K562 (cell line): ENCODE data around the gene TOMM22. TPM values are rescaled to one million over a fixed set of nuclear protein-coding genes. Genes with fewer than 3 reads are reported as not detected.

Source experiments
- ATAC-seq: fragments of 200-7000 bp; cut with Tn5 transposase; 3 replicates; pipeline ENCODE4 v1.9.1; 2020; ENCODE audit warnings: moderate library complexity
- BruUV-seq: library from RNA; stranded (reverse); fragments of 400-500 nt; replicated peaks from 2 replicates; lab custom pipeline; 2021; lab: Mats Ljungman, UMichigan
- CTCF ChIA-PET: fragments of 300-600 bp; formaldehyde crosslinking; extraction: SDS; loops from one replicate; lab custom pipeline; 2021; ENCODE audit warnings: low intra/inter-chr PET ratio; lab: Yijun Ruan, JAX
- POLR2A ChIA-PET: fragments of 300-600, 350-650 bp; sonication (Branson Sonifier 250); formaldehyde crosslinking; extraction: SDS; loops from one replicate; lab custom pipeline; 2021; ENCODE audit warnings: antibody characterized with exemption, inconsistent platforms; lab: Yijun Ruan, JAX
- DNase-seq, 4 experiments: peaks; one replicate each; pipeline versions ENCODE4 v3.0.0 to v3.0.0-alpha.2; 2011 to 2018; ENCODE audit warnings: low spot score in 3 of 4, mixed read lengths in 3 of 4; ENCODE audit errors: extremely low read depth in 1 of 4
- FAIRE-seq: peaks from 2 replicates; lab custom pipeline; 2011; peaks lifted over from hg19 to GRCh38; lab: Jason Lieb, UNC
- H2AFZ ChIP-seq: 2 replicates; pipeline ENCODE4 v1.6.0; 2011; ENCODE audit warnings: low read depth, low read length, control low read depth, inconsistent platforms
- H3K27ac ChIP-seq: fragments of 200-600 bp; 3 replicates; pipeline ENCODE4 v1.8.0; 2011; ENCODE audit warnings: low read depth, mild to moderate bottlenecking, control low read depth, inconsistent platforms, low read length, moderate library complexity, mixed read lengths; ENCODE audit errors: extremely low read depth
- H3K27me3 ChIP-seq, 2 experiments: fragments of 300-600 bp in 1 of 2; 2 replicates in 1 of 2; 3 replicates in 1 of 2; pipeline versions ENCODE4 v1.6.0 to v1.8.0; 2011; ENCODE audit warnings: inconsistent platforms in 2 of 2, low read length in 2 of 2, mild to moderate bottlenecking in 1 of 2, mixed read lengths in 1 of 2, moderate library complexity in 1 of 2; ENCODE audit not compliant: control insufficient read depth in 2 of 2, insufficient read depth in 2 of 2
- H3K36me3 ChIP-seq: fragments of 300-600 bp; 3 replicates; pipeline ENCODE4 v1.8.0; 2011; ENCODE audit warnings: mild to moderate bottlenecking, low read length, inconsistent platforms; ENCODE audit not compliant: control insufficient read depth, insufficient read depth
- H3K4me1 ChIP-seq, 2 experiments: fragments of 200-600 bp in 1 of 2; replicated peaks in 1 of 2; 2 replicates in 1 of 2; 3 replicates in 1 of 2; pipeline versions ENCODE4 v1.5.1 to v1.8.0; 2011; ENCODE audit warnings: inconsistent platforms in 2 of 2, low read length in 2 of 2, mild to moderate bottlenecking in 1 of 2, mixed read lengths in 1 of 2, moderate library complexity in 1 of 2; ENCODE audit not compliant: control insufficient read depth in 2 of 2, insufficient read depth in 2 of 2
- H3K4me2 ChIP-seq: 2 replicates; pipeline ENCODE4 v1.6.1; 2011; ENCODE audit warnings: low read length, control low read depth, inconsistent platforms, mixed read lengths; ENCODE audit not compliant: insufficient read depth
- H3K4me3 ChIP-seq: fragments of 200-600 bp; sonication (generic), shearing (Covaris generic); 2 replicates; pipeline ENCODE4 v1.5.1; 2016; ENCODE audit warnings: control low read depth, inconsistent platforms
- H3K79me2 ChIP-seq: fragments of 200-600 bp; 3 replicates; pipeline ENCODE4 v1.8.0; 2011; ENCODE audit warnings: low read length, inconsistent platforms; ENCODE audit not compliant: control insufficient read depth, insufficient read depth
- H3K9ac ChIP-seq, 2 experiments: 2 replicates each; pipeline versions ENCODE4 v1.6.0 to v1.6.1; 2011; ENCODE audit warnings: low read depth in 2 of 2, low read length in 2 of 2, control low read depth in 1 of 2, inconsistent platforms in 1 of 2, mild to moderate bottlenecking in 1 of 2, mixed read lengths in 1 of 2; ENCODE audit not compliant: insufficient read depth in 1 of 2
- H3K9me1 ChIP-seq: one replicate; pipeline ENCODE4 v1.6.0; 2011; ENCODE audit warnings: inconsistent platforms, mild to moderate bottlenecking, low read length, moderate library complexity; ENCODE audit not compliant: control insufficient read depth, insufficient read depth
- H3K9me3 ChIP-seq: replicated peaks from 2 replicates; pipeline ENCODE4 v1.5.1; 2011; ENCODE audit warnings: low read depth, low read length, inconsistent platforms; ENCODE audit not compliant: control insufficient read depth, insufficient read depth
- H4K20me1 ChIP-seq: replicated peaks from 2 replicates; pipeline ENCODE4 v1.6.1; 2011; ENCODE audit warnings: low read length, inconsistent platforms, mixed read lengths; ENCODE audit not compliant: control insufficient read depth, insufficient read depth
- ARID1B ChIP-seq: fragments of 450-650 bp; IDR thresholded peaks from 2 replicates; pipeline ENCODE4 v1.6.1; 2016; ENCODE audit warnings: antibody characterized with exemption, mild to moderate bottlenecking, inconsistent platforms
- BCL6 ChIP-seq: fragments of 250-450 bp; sonication (Bioruptor Pico); IDR thresholded peaks from 2 replicates; pipeline ENCODE4 v1.4.0; 2020
- CBFA2T2 ChIP-seq: fragments of 450-650 bp; conservative IDR thresholded peaks from 2 replicates; pipeline ENCODE4 v1.6.1; 2017; ENCODE audit warnings: mild to moderate bottlenecking
- CBFA2T3 ChIP-seq: fragments of 450-650 bp; IDR thresholded peaks from 2 replicates; pipeline ENCODE4 v1.6.1; 2017
- CTCF ChIP-seq, 3 experiments: IDR thresholded peaks in 2 of 3; conservative IDR thresholded peaks in 1 of 3; 2 replicates each; pipeline ENCODE4 v1.5.1; 2011 to 2012; ENCODE audit warnings: low read length in 3 of 3, mild to moderate bottlenecking in 3 of 3, control low read depth in 2 of 3, improper control_type of control experiment in 1 of 3, inconsistent platforms in 1 of 3, low read depth in 1 of 3, mixed read lengths in 1 of 3, moderate library complexity in 1 of 3; ENCODE audit not compliant: insufficient read depth in 2 of 3
- DPF2 ChIP-seq: fragments of 450-650 bp; IDR thresholded peaks from 2 replicates; pipeline ENCODE4 v1.6.1; 2016
- EGR1 ChIP-seq: fragments of 450-650 bp; conservative IDR thresholded peaks from 2 replicates; pipeline ENCODE4 v1.6.1; 2017; ENCODE audit warnings: mild to moderate bottlenecking
- ETS1 ChIP-seq: conservative IDR thresholded peaks from 2 replicates; pipeline ENCODE4 v1.6.1; 2011; ENCODE audit warnings: low read depth, mild to moderate bottlenecking, low read length; ENCODE audit not compliant: control insufficient read depth
- HDGF ChIP-seq: fragments of 450-650 bp; IDR thresholded peaks from 2 replicates; pipeline ENCODE4 v1.6.1; 2016
- HNRNPLL ChIP-seq: fragments of 200-400 bp; formaldehyde crosslinking; IDR thresholded peaks from 2 replicates; pipeline ENCODE4 v1.6.1; 2017; ENCODE audit warnings: low read length, low read depth, mild to moderate bottlenecking; ENCODE audit not compliant: poor library complexity, severe bottlenecking
- TAL1 ChIP-seq: fragments of 450-650 bp; IDR thresholded peaks from 2 replicates; pipeline ENCODE4 v1.6.1; 2016; ENCODE audit warnings: mild to moderate bottlenecking
- TCF3 ChIP-seq: sonication (generic); formaldehyde crosslinking; IDR thresholded peaks from 2 replicates; pipeline ENCODE4 v1.4.0; 2020; ENCODE audit warnings: mild to moderate bottlenecking, missing genetic modification reagents
- ZNF212 ChIP-seq: fragments of 450-650 bp; formaldehyde crosslinking; IDR thresholded peaks from 2 replicates; pipeline ENCODE4 v1.4.0; 2020; ENCODE audit warnings: mild to moderate bottlenecking
- ZNF699 ChIP-seq: fragments of 250-450 bp; sonication (Bioruptor Pico); IDR thresholded peaks from 2 replicates; pipeline ENCODE4 v1.8.0; 2021; ENCODE audit warnings: mild to moderate bottlenecking, moderate library complexity; ENCODE audit not compliant: insufficient replicate concordance
- ZNF785 ChIP-seq: fragments of 250-450 bp; sonication (Bioruptor Pico); IDR thresholded peaks from 2 replicates; pipeline ENCODE4 v1.4.0; 2020; ENCODE audit warnings: mild to moderate bottlenecking
- WGBS: fragments of 100-300 bp; shearing (Covaris generic); methylation state at CpG from one replicate; pipeline ENCODE4 v1.1.6; 2016; ENCODE audit warnings: low coverage, mixed read lengths; ENCODE audit not compliant: insufficient coverage; ENCODE audit errors: missing lambda C conversion rate; 5-methylcytosine and 5-hydroxymethylcytosine counted together
- in situ Hi-C: fragments of 300-500 bp; cut with MboI; formaldehyde crosslinking; loops from 4 replicates; pipeline ENCODE4 v1.15.0; 2018; ENCODE audit warnings: inconsistent platforms, mixed read lengths
- intact Hi-C: fragments of 100-400 bp; cut with micrococcal nuclease; formaldehyde crosslinking; loops from 2 replicates; pipeline ENCODE4 v1.14.2; 2022
- polyA plus RNA-seq, 8 experiments: library from polyadenylated mRNA; depleted of rRNA in 4 of 8; stranded (reverse) in 5 of 8; unstranded in 3 of 8; fragments of >200 nt; fragmentation: Nextera tagmentation in 2 of 8; fragmentation: Illumina TruSeq in 1 of 8; extraction: Ambion mirVana in 2 of 8; extraction: Trizol in 1 of 8; gene quantifications; 2 replicates each; pipeline versions ENCODE4 v1.2.1 to v1.2.3, GENCODE V29; 2011 to 2014; ENCODE audit warnings: inconsistent platforms in 1 of 8, missing spikeins in 1 of 8
- total RNA-seq, 7 experiments: library from RNA; depleted of rRNA in 6 of 7; stranded (reverse); fragments of >200 nt in 6 of 7; fragmentation: Illumina TruSeq in 2 of 7; extraction: Trizol in 2 of 7; gene quantifications; 2 replicates each; pipeline versions ENCODE4 v1.2.1 to v1.2.3, GENCODE V29; 2011 to 2021; ENCODE audit warnings: low replicate concordance in 1 of 7

TOMM22 gene
- total and polyA plus RNA-seq, 9 of the 15 experiments (the other 6 are each of a cell fraction or from before 2014, with no cell fraction given): 25.8 to 108 (median 73.8) TPM

GRCh38 chr22:38632528-38632927 lies 49.2 kb upstream of the TOMM22 start:
- H3K36me3 ChIP-seq: no peaks in the 10 kb centered on the region
- intact Hi-C loops (no loop called here), in situ Hi-C loops (no loop called here)
- peak; percentile 21 to 32 (median 31) for DNase-seq
- no peak; the same call in 2 of the 3 replicates for ATAC-seq
- CTCF ChIA-PET: no interaction called here
- H3K4me1 ChIP-seq: no peaks in the 10 kb centered on the region; a peak in 2 of 5 replicates
- 3% methylated on average over 3 of the region's 3 CpGs for WGBS
- no peaks in the 10 kb centered on the region for H3K9me3 ChIP-seq
- H3K27me3 ChIP-seq: no peaks in the 10 kb centered on the region
- POLR2A ChIA-PET: interaction anchor here (0.7 to 0.9 kb wide), 2 partner anchors 16 to 24 kb away, joined by 3 read pairs; partner anchors contain the start of gene CBY1
- H3K4me2 ChIP-seq: no peak overlapping the region
- no TSS peak for BruUV-seq
- no peaks in the 10 kb centered on the region for H3K9me1 ChIP-seq
- no peak overlapping the region for H3K9ac ChIP-seq
- no peak for FAIRE-seq
- TF ChIP-seq HNRNPLL (no peak), TAL1 (peak; percentile 57), TCF3 (CRISPR knock-in tag) (peak; percentile 45; the same call in 1 of the 2 replicates), CBFA2T3 (peak; percentile 61), CTCF (IDR thresholded peaks at IDR 0.05 in 2 of 3, conservative IDR thresholded peaks at IDR 0.05 in 1 of 3; ENCODE audit: insufficient read depth in 2 of 3, low read depth in 1 of 3, low read length in 3 of 3) (0 out of 6 replicates have a peak, but pooled peaks of 1 of the 3 experiments have one; percentile 6), CBFA2T2 (peak; percentile 25; the same call in 1 of the 2 replicates), EGR1 (no peak), ETS1 (no peak), ZNF212 (CRISPR knock-in tag) (no peak), BCL6 (CRISPR knock-in tag) (no peak), DPF2 (0 out of 2 replicates have a peak, but pooled peaks have one; percentile 14), ARID1B (peak; percentile 23; the same call in 1 of the 2 replicates), ZNF699 (CRISPR knock-in tag) (no peak), HDGF (no peak), ZNF785 (CRISPR knock-in tag) (no peak)
- H4K20me1 ChIP-seq: no peaks in the 10 kb centered on the region
- H3K27ac ChIP-seq: no peak overlapping the region
- H3K79me2 ChIP-seq: no peaks in the 10 kb centered on the region
- H2AFZ ChIP-seq: no peak overlapping the region
- no peak overlapping the region for H3K4me3 ChIP-seq
